ENCODE measurements around the gene PWP2. TPM values are rescaled to one million over a fixed set of nuclear protein-coding genes. Genes with fewer than 3 reads are reported as not detected.
A peak's percentile ranks its signal among the peaks of the same experiment; 100 is the strongest.
"Not testable (repeated sequence)": the region's sequence is repeated elsewhere in the genome, so short reads cannot be mapped to it uniquely, and the experiment has no call there.

The PWP2 gene
- total RNA-seq, 1 donor from 2014 or later = 4.8 TPM

DNA sequence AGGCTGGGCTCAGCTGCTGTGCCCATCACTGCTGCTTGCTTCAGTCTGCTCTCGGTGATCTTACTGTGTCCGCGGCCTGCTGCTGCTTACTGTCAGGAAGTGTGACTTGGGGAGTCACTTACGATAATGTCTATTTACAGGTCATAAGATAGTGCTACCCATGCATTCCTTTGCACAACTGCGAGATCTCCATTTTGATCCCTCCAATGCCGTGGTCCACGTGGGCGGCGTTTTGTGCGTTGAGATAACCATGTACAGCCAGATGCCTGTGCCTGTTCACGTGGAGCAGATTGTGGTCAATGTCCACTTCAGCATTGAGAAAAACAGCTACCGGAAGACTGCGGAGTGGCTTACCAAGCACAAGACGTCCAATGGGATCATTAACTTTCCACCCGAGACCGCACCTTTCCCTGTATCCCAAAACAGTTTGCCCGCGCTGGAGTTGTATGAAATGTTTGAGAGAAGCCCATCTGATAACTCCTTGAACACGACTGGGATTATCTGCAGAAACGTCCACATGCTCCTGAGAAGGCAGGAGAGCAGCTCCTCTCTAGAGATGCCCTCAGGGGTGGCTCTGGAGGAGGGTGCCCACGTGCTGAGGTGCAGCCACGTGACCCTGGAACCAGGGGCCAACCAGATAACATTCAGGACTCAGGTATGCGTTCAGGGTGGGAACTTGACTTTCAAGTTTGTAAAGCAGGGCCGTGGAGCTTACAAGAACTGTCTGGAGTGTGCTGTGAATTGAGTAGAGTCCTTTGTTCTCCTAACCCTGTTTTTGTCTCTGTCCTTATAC, 24.4 kb upstream of the PWP2 start:
- no peak for DNase-seq (ENCODE audit: low spot score)

DNA sequence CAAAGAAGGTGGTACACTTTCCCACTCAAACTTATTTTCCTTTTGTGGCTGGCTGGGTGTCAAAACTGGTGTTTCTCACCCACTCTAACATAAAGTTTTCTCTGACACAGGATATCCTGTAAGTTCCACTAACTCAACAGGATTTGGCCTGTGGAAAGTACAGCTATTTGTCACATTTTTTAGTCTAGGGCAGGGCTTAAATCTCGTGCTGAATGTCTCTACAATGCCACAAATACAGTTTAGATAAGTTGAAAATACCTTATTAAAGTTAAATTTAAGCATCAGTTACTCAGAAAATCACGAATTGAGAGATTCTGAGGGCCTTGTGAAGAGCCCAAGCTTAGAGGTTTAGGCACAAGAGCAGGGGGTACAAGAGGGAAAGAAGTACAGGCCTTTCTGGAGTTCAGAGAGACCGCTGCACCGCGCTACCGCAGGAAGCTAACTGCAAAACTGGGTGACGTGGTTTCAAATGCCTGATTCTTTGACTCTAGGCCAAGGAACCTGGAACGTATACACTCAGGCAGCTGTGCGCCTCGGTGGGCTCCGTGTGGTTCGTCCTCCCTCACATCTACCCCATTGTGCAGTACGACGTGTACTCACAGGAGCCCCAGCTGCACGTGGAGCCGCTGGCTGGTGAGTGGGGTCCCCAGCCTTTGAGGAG, 23.4 kb upstream of the PWP2 start:
- ATAC-seq (no peak), DNase-seq (ENCODE audit: low spot score) (no peak)

More for the DNA sequence above, 24.4 kb upstream of the PWP2 start:
- no peak for ATAC-seq

DNA sequence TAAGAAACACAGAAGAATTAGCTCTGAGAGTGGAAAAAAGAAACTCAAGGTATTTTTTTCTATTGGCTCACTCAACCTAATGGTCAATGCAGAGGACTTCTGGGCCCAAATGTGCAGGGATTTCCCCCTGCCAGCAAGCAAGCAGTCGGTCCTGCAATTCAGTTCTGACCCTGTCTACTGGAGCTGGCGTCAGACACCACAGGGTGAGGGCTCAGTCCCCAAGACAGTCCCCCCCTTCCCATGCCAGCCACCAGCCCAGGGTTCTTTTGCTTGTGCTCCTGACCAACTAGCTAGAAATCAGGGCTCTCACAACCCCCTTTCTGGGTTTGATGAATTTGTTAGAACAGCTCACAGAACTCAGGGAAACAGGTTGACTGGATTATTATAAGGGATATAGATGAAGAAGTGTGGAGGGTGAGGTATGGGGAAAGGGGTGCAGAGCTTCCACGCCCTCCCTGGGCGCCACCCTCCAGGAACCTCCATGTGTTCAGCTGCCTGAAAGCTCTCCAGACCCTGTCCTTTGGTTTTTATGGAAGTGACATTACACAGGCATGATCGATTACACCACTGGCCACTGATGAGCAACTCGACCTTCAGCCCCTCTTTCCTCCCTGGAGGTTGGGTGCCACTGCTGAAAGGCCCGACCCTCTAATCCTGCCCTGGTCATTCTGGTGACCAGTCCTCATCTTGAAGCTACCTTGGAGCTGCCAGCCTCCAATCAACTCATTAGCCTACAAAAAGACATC, 22.5 kb upstream of the PWP2 start:
- DNase-seq (ENCODE audit: low spot score) = no peak

DNA sequence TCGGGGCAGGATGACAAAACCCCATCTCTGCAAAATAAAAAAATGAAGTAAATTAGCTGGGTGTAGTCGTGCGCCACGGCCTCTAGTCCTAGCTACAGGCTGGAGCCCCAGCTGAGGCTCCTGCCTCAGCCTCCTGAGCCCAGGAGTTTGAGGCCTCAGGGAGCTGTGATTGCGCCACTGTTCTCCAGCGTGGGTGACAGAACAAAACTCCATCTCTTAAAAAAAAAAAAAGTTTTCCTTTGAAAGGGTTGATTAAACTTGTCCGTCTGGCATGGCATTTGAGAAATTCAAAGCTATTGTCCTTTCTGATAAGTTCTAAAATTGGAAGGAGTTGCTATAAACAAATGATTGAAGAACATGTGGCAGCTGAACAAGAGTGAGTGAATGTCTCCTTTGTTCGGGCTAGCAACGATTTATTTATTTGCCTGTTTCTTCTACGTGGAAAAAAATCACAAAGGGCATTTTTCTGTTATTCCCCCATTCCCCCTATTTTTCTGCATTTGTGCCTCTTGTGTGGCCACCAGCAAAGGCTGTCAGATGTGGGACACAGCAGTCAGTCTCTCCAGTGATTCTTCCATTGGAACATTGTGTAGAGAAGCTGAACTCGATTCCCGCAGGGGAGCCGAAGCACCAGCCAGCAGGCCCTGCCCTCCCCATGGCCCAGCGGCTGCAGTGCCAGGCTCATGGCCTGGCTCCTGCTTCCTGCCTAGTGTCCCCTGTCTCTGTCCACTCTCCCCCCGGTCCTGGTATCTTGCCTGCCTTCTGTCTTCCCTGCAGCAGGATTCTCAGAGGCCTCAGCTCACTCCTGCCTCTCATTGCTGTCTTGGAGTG, 21.5 kb upstream of the PWP2 start:
- ATAC-seq (no peak), DNase-seq (ENCODE audit: low spot score) (no peak)

More for the DNA sequence above, 22.5 kb upstream of the PWP2 start:
- no peak for ATAC-seq

DNA sequence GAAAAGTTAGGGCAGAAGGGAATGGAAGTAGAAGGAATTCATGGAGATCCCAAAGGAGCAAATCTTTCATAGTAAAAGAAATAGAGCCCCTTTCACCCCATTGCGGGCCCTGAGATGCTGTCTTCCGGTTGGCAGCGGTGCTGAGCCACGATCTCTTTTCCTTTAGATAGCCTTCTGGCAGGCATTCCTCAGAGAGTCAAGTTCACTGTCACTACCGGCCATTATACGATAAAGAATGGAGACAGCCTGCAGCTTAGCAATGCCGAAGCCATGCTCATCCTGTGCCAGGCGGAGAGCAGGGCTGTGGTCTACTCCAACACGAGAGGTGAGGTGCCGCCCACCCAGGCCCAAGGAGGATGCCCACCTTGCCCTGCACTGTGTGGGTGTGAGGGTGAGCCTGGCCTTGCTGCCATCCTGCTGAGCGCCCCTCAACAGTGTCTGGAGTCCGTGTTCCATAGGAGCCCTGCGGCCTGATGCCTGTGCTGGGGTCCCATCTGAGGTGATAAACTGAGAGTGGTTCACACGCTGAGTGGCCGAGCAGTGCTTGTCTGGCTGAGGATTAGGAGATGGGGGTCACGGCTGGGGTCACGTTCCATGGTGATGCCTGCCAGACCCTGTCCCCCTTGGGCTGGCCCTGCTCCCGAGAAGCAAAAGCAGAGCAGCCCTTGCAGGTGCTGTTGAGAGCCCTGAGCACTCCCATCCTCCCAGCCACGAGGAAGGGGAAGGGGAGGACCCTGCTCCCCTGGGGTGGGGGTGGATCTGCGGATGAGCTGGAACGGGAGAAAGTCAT, 20.4 kb upstream of the PWP2 start:
- DNase-seq (ENCODE audit: low spot score) (no peak), ATAC-seq (no peak)

DNA sequence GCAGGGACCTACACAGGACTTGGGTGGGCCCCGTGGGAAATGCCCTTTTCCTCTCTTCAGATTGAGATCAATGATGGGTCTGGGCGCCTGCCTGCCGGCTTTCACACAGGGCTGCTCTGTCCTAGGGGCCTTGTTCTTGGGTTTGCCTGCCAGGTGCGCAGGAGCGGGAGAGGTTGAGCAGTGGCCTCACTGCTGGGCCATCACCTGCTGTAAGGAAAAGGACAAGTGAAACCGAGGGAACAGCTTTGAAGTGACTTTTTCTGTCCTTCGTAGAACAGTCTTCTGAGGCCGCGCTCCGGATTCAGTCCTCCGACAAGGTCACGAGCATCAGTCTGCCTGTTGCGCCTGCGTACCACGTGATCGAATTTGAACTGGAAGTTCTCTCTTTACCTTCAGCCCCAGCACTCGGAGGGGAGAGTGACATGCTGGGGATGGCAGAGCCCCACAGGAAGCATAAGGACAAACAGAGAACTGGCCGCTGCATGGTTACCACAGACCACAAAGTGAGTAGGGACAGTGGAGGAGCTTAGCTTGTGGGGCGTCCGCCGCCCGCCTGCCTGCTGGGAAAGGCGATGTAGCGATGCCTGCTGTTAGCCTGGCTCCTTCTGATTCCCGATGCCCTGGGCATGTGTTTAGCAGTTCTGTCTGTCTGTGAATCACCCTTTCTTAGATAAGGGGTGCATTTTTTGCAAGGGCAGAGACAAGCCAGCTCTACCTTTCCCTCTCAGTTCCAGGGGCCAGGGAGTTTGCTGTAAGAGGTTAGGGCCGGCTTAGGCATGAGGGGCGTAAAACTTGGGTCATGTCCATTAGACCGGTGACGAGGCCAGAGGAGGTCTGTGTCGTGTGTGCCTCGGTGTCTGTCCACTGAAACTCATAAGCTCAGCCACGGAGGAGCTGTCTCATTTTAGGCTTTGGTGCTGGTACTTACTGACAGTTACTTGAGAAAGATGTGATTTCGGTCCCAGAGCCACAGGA, 19.5 kb upstream of the PWP2 start:
- ATAC-seq (no peak), DNase-seq (ENCODE audit: low spot score) (no peak)

DNA sequence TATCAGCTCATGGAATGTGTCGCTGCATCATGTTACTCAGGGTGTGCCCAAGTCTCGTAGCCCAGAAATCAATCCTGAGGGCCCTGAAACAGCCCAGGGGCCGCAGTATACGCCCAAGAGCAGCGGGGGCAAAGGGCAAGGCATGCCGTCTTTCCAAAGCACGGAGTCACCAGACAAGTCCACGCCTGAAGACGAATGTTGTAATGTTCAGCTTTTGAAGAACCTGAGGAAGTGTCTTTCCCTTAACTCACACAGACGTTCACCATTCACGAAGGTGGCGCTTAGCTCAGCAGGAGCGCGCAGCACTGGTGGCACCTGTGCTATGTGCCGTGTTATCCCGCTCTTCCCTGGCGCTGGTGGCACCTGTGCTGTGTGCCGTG, 18.8 kb upstream of the PWP2 start:
- ATAC-seq (no peak), DNase-seq (ENCODE audit: low spot score) (no peak)

DNA sequence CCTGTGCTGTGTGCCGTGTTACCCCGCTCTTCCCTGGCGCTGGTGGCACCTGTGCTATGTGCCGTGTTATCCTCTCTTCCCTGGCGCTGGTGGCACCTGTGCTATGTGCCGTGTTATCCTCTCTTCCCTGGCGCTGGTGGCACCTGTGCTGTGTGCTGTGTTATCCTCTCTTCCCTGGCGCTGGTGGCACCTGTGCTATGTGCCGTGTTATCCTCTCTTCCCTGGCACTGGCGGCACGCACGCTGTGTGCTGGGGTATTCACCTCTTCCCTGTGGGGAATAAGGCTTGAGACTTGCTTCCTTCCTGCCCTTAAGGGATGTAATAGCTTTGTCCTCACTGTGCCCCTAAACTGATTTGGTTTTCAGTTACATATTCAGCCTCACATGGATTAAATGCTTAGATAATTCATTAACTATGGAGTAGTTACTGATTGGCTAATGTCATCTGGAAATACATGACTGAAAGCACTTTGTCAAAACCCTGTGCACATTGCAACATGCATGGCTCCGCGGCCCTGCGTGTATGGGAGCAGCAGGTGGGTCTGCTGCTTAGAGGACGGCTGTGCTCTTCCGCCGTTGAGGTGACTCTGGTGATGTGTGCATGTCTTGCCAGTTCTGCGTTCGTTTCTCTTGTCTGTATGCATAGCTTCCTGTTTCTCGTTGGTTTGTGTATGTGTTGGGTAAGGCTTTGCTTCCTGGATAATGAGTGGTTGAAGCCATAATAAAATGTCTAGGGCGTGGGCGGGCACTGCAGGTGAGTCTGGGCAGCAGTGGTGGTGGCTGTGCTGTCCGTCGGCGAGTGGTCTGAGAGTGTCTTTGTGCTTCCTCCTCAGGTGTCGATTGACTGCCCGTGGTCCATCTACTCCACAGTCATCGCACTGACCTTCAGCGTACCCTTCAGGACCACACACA, 17.9 kb upstream of the PWP2 start:
- peak; percentile 74 for ATAC-seq
- no peak for DNase-seq (ENCODE audit: low spot score)

DNA sequence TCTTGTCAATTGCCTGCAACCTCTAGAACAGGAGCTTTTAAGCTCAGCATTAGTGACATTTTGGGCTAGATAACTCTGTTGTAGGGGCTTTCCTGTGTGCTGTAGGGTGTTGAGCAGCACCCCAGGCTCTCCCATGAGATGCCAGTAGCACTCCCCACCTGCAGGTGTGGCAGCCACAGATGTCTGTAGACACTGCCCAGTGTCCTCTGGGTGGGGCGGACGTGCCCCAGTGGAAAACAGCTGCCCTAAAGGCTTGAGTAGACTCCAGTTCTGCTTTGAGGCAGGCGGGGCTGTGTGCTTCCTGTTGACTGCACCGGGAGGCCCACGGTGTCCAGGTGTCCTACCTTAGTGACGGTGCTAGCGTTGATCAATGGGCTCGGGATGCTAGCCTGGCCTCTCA, 16.9 kb upstream of the PWP2 start:
- ATAC-seq (no peak), DNase-seq (ENCODE audit: low spot score) (no peak)

DNA sequence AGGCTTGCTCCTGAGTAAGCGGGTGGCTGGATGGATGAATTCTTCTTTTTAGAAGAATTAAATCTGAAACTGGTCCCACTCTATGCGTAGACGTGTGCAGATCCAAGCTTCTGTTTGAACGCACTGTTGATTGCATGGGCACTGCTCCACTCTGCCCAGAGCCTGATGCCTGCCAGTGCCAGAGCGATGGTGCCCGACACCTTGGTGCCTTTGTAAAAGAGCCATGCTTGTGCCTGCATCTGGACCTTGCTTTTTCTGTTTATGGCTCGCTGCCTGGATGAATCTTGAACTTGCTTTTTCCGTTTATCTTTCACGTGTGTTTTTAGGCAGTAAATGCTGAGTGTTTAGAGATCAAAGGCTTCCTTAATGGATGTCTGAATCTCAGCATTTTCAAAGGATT, 15.0 kb upstream of the PWP2 start:
- DNase-seq (ENCODE audit: low spot score) (no peak), ATAC-seq (peak; percentile 55)

DNA sequence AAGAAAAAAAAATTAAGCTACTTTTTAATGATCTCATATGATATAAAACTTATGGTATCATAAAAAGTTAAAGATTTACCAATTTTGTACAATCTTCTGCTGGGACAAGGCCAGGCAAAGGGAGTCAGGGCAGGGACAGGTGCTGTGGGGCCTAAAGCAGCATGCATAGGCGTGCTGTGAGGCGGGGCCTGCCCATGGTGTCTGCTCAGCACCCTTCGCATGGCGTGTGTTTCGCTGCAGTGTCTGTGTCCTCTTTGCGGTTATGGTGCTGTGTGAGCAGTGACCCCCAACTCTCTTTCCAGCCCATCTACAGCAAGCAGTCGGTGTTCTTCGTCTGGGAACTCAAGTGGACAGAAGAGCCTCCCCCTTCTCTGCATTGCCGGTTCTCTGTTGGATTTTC, 13.4 kb upstream of the PWP2 start:
- DNase-seq (ENCODE audit: low spot score) (no peak), ATAC-seq (no peak)

DNA sequence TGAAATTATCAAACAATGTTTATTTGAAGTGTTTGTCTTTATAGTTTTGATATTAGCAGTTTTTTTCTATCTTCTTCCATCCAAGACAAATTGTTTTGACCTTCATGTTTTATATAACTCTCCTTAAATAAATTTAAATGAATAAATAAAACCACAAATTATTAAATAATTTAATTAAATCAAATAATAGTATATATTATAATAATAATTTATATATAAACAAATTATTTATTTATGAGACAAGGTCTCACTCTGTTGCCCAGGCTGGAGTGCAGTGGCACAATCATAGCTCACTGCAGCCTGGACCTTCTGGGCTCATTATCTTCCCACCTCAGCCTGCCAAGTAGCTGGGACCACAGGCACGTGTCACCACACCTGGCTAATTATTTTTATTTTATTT, 12.4 kb upstream of the PWP2 start:
- DNase-seq (ENCODE audit: low spot score) = no peak
- no peak for ATAC-seq

DNA sequence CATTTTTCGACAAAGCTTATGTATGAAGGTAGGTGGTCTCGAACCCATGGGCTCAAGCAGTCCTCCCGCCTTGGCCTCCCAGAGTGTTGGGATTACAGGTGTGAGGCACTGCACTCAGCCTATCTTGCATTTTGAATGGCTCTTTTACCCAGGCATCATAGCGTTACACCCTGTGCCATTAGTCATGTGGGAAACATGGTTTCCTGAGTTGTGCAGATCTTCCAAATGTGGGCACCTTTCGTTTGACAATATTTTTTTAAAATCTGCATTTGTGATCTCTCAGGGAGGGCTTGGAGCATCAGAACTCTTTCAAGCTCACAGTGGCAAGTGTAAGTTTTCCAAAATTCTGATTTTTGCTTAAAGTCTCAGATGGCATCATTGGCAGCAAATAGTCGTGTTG, 8.7 kb upstream of the PWP2 start:
- not testable (repeated sequence) for ATAC-seq; DNase-seq (ENCODE audit: low spot score)

DNA sequence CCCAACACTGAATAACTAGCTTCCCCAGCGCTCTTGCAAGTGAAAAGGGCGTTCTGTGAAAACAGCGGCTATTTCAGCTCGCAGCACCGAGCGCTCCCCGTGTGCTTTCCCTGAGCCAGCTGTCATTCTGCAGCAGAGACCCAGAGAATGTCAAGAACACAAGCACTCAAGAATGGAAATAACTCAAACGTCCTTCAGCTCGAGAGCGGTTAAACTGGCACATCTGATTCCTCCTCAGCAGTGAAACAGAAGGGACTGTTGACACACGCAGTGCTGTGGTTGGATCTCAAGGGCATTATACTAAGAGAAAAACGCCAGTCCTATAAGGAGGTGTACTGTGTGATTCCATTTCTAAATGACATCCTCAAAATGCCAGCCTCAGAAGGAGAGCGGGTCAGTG, 8.2 kb upstream of the PWP2 start:
- ATAC-seq; DNase-seq (ENCODE audit: low spot score): not testable (repeated sequence)

DNA sequence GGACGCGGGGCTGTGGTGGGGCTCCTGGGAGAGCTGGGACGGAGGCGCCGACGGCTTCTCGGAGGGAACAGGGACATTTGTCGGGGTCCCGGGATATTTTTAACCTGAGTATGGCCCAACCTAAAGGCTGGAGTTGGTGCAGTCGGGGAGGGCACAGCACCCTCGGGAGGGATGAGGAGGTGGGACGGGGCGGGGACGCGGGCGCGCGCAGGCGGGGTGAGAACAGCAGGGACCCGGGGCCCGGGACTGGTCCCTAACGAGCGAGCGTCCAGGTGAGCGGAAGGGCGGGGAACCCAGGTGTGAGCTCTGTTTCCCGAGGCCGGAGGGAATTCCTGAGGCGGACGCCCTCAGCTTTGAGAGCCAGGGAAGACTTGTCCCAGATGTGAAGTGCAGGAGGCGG, 390 bp downstream of the PWP2 start:
- DNase-seq (ENCODE audit: low spot score) = not testable (repeated sequence)
- peak; percentile 44 for ATAC-seq

DNA sequence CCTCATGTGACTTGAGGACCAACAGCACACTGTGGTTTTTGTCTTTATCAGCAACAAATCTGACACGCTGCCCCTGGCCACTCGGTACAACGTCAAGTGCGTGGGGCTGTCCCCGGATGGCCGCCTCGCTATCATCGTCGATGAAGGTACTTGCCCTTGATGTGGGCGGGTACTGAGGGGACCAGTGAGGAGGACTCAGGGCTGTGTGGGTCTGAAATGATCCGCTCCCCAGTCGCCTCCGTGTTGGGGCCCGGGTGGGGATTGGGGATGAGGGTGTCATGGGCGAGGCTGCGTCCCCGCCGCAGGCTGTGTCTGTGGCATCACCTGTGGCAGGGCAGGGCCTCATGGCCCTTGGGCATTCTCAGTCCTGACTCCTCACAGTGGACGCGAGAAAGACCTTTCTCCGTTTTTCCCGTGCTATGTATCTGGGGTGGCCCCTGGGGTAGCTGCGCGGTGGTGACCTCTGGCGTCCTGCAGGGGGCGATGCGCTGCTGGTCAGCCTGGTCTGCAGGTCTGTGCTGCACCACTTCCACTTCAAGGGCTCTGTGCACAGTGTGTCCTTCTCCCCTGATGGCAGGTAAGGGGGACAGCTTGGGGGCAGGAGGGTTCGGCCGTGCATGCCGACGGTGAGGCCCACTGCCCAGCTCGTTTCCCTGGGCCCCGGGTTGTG, 6.6 kb downstream of the PWP2 start:
- DNase-seq (ENCODE audit: low spot score) = not testable (repeated sequence)
- peak; percentile 51 for ATAC-seq

DNA sequence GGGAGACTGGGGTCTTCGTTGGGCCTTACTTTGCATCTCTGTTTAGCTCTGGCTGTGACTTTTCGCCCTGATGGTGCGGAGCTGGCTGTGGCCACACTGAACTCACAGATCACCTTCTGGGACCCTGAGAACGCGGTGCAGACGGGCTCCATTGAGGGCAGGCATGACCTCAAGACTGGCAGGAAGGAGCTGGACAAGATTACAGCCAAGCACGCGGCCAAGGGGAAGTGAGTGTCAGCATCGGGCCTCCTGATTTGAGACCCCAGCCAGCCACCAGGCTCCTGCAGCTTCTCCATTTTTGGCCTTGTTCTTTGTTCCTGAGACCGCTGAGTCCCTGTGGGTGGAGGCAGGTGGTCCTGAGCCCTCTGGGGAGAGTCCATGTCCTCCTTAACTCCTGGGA, 14.9 kb downstream of the PWP2 start:
- not testable (repeated sequence) for DNase-seq (ENCODE audit: low spot score)
- peak; percentile 6 for ATAC-seq

Data from left lobe of liver (tissue), 2 donors.